Measurements from ENCODE around the gene YJEFN3.

YJEFN3 gene

GRCh38 chr19:19534556-19535265 is 6.0 kb downstream of the YJEFN3 start:
- no peak overlapping the region for H3K9ac ChIP-seq (ENCODE audit: low read length)
- peaks cover 11% of the 10 kb centered on the region for H3F3A ChIP-seq (ENCODE audit: insufficient read depth)
- H4K20me1 ChIP-seq (ENCODE audit: low read depth, low read length): no peaks in the 10 kb centered on the region
- no peaks in the 10 kb centered on the region for H3K27me3 ChIP-seq (ENCODE audit: low read length)
- H3K4me3 ChIP-seq (ENCODE audit: insufficient read depth, low read length, poor library complexity, severe bottlenecking): no peak overlapping the region
- no peak overlapping the region for H2AFZ ChIP-seq (ENCODE audit: low read depth, low read length, severe bottlenecking)
- H3K9me3 ChIP-seq (ENCODE audit: insufficient read depth, low read length): no peaks in the 10 kb centered on the region
- H3K9me2 ChIP-seq (replicated peaks; ENCODE audit: insufficient read depth, low read length): no peaks in the 10 kb centered on the region
- no peak overlapping the region for H3K4me2 ChIP-seq (ENCODE audit: low read depth, low read length, poor library complexity, severe bottlenecking)
- H3K27ac ChIP-seq (ENCODE audit: low read depth, low read length): no peak overlapping the region
- H3K36me3 ChIP-seq (ENCODE audit: low read length): no peaks in the 10 kb centered on the region
- TF ChIP-seq EZH2phosphoT487 (conservative IDR thresholded peaks at IDR 0.05; ENCODE audit: low read length): no peak
- no peak for TF ChIP-seq CTCF (IDR thresholded peaks at IDR 0.05; ENCODE audit: insufficient read depth, low read length, poor library complexity, severe bottlenecking)
- no peaks in the 10 kb centered on the region for H3K79me2 ChIP-seq (ENCODE audit: insufficient read depth, low read length)

DNA sequence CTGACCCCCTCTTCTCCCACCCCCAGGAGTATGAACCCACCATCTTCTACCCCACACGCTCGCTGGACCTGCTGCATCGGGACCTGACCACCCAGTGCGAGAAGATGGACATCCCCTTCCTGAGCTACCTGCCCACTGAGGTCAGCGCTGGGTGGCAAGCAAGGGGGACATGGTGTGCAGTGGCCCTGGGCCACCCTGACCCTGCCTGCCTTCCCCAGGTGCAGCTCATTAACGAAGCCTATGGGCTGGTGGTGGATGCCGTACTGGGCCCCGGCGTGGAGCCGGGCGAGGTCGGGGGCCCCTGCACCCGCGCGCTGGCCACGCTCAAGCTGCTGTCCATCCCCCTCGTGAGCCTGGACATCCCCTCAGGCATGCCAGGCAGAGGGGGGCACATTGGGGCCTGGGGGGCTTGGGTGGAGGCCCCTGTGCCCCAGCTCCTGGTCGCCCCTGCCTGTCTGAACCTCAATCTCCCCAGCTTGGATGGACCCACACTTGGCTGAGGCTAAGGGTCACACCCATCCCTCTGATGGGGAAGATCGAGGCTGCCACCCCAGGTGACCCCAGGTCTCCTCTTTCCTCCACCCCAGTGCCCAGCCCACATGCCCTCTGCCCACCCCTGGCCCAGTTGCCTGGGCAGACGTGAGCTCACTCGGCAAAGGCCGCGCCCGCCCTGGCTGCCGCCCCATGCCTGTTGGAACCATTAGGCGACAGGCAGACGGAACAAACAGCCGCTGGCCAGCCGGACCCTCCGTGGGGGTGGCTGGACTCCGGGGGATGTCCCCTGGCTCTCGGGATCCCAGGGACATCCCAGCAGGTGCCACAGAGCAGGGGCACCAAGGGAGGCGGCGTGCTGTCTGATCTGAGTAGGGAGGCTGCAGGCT is 6.8 kb downstream of the YJEFN3 start:
- Histone ChIP-seq H3K27me3 (ENCODE audit: low read length) (no peaks in the 10 kb centered on the region), H2AFZ (ENCODE audit: low read depth, low read length, severe bottlenecking) (no peak overlapping the region), H3K4me3 (ENCODE audit: insufficient read depth, low read length, poor library complexity, severe bottlenecking) (no peak overlapping the region), H4K20me1 (ENCODE audit: low read depth, low read length) (no peaks in the 10 kb centered on the region), H3K9me2 (replicated peaks; ENCODE audit: insufficient read depth, low read length) (no peaks in the 10 kb centered on the region), H3K79me2 (ENCODE audit: insufficient read depth, low read length) (no peaks in the 10 kb centered on the region), H3K4me2 (ENCODE audit: low read depth, low read length, poor library complexity, severe bottlenecking) (no peak overlapping the region), H3K9ac (ENCODE audit: low read length) (no peak overlapping the region), H3K36me3 (ENCODE audit: low read length) (no peaks in the 10 kb centered on the region), H3F3A (ENCODE audit: insufficient read depth) (peaks cover 9% of the 10 kb centered on the region; the same call in 1 of the 2 replicates), H3K9me3 (ENCODE audit: insufficient read depth, low read length) (no peaks in the 10 kb centered on the region), H3K27ac (ENCODE audit: low read depth, low read length) (no peak overlapping the region)
- no peak for TF ChIP-seq CTCF (IDR thresholded peaks at IDR 0.05; ENCODE audit: insufficient read depth, low read length, poor library complexity, severe bottlenecking)
- TF ChIP-seq EZH2phosphoT487 (conservative IDR thresholded peaks at IDR 0.05; ENCODE audit: low read length): no peak

GRCh38 chr19:19537075-19538048 is 8.7 kb downstream of the YJEFN3 start:
- H2AFZ ChIP-seq (ENCODE audit: low read depth, low read length, severe bottlenecking): no peak overlapping the region
- H3K4me3 ChIP-seq (ENCODE audit: insufficient read depth, low read length, poor library complexity, severe bottlenecking): no peak overlapping the region
- H3K27ac ChIP-seq (ENCODE audit: low read depth, low read length): no peak overlapping the region
- TF ChIP-seq CTCF (IDR thresholded peaks at IDR 0.05; ENCODE audit: insufficient read depth, low read length, poor library complexity, severe bottlenecking) (no peak), EZH2phosphoT487 (conservative IDR thresholded peaks at IDR 0.05; ENCODE audit: low read length) (no peak)
- no peaks in the 10 kb centered on the region for H3K27me3 ChIP-seq (ENCODE audit: low read length)
- H3K9me2 ChIP-seq (replicated peaks; ENCODE audit: insufficient read depth, low read length): no peaks in the 10 kb centered on the region
- H3K36me3 ChIP-seq (ENCODE audit: low read length): no peaks in the 10 kb centered on the region
- H3K9me3 ChIP-seq (ENCODE audit: insufficient read depth, low read length): no peaks in the 10 kb centered on the region
- peak overlapping the region; percentile 37 for H3K4me2 ChIP-seq (ENCODE audit: low read depth, low read length, poor library complexity, severe bottlenecking)
- no peak overlapping the region for H3K9ac ChIP-seq (ENCODE audit: low read length)
- no peaks in the 10 kb centered on the region for H3K79me2 ChIP-seq (ENCODE audit: insufficient read depth, low read length)
- H3F3A ChIP-seq (ENCODE audit: insufficient read depth): no peaks in the 10 kb centered on the region
- H4K20me1 ChIP-seq (ENCODE audit: low read depth, low read length): no peaks in the 10 kb centered on the region
